DOHH2 (cell line): Measurements from ENCODE around the gene PLA2G4F.

Experiments used
- EZH2phosphoT487 ChIP-seq: fragments of 200-600 bp; sonication (generic); IDR thresholded peaks from 2 replicates; pipeline ENCODE4 v1.6.1; 2017; ENCODE audit warnings: borderline replicate concordance, mild to moderate bottlenecking, antibody characterized with exemption, low read length, moderate library complexity, mixed read lengths
- TF ChIP-seq, protein P1 (sequence below): fragments of 200-600 bp; sonication (generic); IDR thresholded peaks from one replicate; pipeline ENCODE4 v1.5.1; 2014; ENCODE audit warnings: antibody characterized with exemption, mild to moderate bottlenecking, low read depth, low read length; ENCODE audit not compliant: poor library complexity, severe bottlenecking

DNA sequence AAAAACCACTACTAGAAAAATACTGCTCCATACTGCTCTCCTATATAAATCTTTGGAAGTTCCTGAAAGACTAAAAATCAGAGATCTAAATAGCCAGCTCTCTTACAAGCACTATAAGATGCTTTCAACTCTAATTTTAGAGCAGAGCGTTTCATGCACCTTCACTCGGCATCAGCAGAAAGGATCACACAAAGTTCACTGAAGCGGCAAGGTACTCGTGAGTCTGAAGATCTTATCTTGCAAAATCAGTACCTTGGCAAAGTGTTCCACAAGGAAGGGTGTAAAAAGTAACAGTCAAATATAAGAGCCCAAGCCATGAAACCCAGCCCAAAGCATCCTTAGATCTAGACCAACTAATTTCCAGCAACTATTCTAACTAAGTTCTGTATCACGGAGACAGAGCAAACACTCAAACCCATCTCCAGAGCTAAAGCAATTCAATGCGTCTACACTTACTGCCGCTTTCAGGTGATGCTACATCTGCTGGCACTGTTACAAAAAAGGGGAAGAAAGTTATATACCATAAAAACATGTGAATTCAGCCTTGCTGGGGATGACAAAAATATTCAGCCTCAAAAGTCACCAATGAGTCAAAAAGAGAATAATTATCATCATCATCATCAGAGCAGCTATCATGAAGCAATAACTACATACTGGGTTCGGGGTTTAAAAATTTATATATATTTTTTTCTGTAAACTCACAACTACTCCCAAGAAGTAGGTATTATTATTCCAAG lies 35.3 kb upstream of the PLA2G4F start:
- TF ChIP-seq, protein P1, sequence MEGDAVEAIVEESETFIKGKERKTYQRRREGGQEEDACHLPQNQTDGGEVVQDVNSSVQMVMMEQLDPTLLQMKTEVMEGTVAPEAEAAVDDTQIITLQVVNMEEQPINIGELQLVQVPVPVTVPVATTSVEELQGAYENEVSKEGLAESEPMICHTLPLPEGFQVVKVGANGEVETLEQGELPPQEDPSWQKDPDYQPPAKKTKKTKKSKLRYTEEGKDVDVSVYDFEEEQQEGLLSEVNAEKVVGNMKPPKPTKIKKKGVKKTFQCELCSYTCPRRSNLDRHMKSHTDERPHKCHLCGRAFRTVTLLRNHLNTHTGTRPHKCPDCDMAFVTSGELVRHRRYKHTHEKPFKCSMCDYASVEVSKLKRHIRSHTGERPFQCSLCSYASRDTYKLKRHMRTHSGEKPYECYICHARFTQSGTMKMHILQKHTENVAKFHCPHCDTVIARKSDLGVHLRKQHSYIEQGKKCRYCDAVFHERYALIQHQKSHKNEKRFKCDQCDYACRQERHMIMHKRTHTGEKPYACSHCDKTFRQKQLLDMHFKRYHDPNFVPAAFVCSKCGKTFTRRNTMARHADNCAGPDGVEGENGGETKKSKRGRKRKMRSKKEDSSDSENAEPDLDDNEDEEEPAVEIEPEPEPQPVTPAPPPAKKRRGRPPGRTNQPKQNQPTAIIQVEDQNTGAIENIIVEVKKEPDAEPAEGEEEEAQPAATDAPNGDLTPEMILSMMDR: no peak
- no peak for TF ChIP-seq EZH2phosphoT487
